Activated B cell treated with CpG ODN at 0.5 μM for 24 hours (primary cell): ENCODE data around the gene ZFR2. TPM values are rescaled to one million over a fixed set of nuclear protein-coding genes. Genes with fewer than 3 reads are reported as not detected.

Experiments used
- ATAC-seq: fragments of 200-7000 bp; cut with Tn5 transposase; one replicate; pipeline ENCODE4 v1.10.0; 2021; ENCODE audit warnings: low read depth, mild to moderate bottlenecking, moderate library complexity
- CTCF ChIA-PET: fragments of 350-600 bp; sonication (Branson Sonifier 250); formaldehyde crosslinking; loops from one replicate; lab custom pipeline; 2021; ENCODE audit warnings: antibody characterized with exemption; lab: Charles Lee
- POLR2A ChIA-PET: fragments of 350-600 bp; sonication (Branson Sonifier 250); formaldehyde crosslinking; loops from one replicate; lab custom pipeline; 2021; ENCODE audit warnings: antibody characterized with exemption; lab: Charles Lee
- DNase-seq: peaks from one replicate; pipeline ENCODE4 v3.0.0; 2022
- H3K27ac Mint-ChIP-seq: one replicate; pipeline ENCODE4 v1.8.0; 2020; ENCODE audit warnings: mixed read lengths
- H3K27me3 Mint-ChIP-seq: one replicate; pipeline ENCODE4 v1.8.0; 2021; ENCODE audit warnings: mixed read lengths
- H3K36me3 Mint-ChIP-seq: one replicate; pipeline ENCODE4 v1.8.0; 2021; ENCODE audit warnings: low read depth, mixed read lengths
- H3K4me1 Mint-ChIP-seq: one replicate; pipeline ENCODE4 v1.8.0; 2021; ENCODE audit warnings: mixed read lengths
- H3K4me3 Mint-ChIP-seq: one replicate; pipeline ENCODE4 v1.8.0; 2020; ENCODE audit warnings: mild to moderate bottlenecking, mixed read lengths
- H3K9me3 Mint-ChIP-seq: one replicate; pipeline ENCODE4 v1.8.0; 2020; ENCODE audit warnings: mixed read lengths
- intact Hi-C: fragments of 100-400 bp; cut with micrococcal nuclease; formaldehyde crosslinking; loops from one replicate; pipeline ENCODE4 v1.15.1; 2024
- total RNA-seq: library from RNA; stranded (reverse); gene quantifications from 2 replicates; pipeline ENCODE4 v1.2.3, GENCODE V29; 2022
- TF ChIP-seq, protein P1 (sequence below): fragments of 200-600 bp; IDR thresholded peaks from one replicate; pipeline ENCODE4 v1.8.0; 2022; ENCODE audit warnings: antibody characterized with exemption, mild to moderate bottlenecking

The ZFR2 gene
- total RNA-seq, 1 donor from 2014 or later, result 0.31 TPM

DNA sequence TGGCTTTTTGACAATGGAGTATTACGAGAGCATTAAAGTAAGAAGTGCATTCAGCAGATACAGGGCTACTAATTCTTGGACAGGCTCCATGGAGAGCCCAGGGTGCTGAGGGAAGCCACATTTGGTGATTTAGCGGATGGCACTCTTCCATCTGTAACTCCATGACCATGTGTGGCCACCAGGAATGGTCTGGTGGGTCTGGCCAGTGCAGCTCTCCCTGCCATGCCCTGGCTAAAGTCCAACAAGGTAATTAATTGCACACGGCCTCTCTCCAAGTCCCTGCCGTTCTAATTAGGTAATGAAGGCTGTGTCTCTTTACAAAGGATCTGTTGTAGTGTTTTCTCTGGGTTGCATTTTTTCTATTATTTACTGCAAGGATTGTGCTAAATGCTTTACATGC, 4.3 kb upstream of the ZFR2 start:
- Mint-ChIP-seq H3K9me3 (no peaks in the 10 kb centered on the region), H3K27me3 (peaks cover 19% of the 10 kb centered on the region), H3K36me3 (no peaks in the 10 kb centered on the region), H3K4me1 (peaks cover 7% of the 10 kb centered on the region), H3K4me3 (no peak overlapping the region), H3K27ac (no peak overlapping the region)
- ChIA-PET CTCF (no interaction called here), POLR2A (no interaction called here)
- DNase-seq (no peak), ATAC-seq (no peak)
- TF ChIP-seq, protein P1, sequence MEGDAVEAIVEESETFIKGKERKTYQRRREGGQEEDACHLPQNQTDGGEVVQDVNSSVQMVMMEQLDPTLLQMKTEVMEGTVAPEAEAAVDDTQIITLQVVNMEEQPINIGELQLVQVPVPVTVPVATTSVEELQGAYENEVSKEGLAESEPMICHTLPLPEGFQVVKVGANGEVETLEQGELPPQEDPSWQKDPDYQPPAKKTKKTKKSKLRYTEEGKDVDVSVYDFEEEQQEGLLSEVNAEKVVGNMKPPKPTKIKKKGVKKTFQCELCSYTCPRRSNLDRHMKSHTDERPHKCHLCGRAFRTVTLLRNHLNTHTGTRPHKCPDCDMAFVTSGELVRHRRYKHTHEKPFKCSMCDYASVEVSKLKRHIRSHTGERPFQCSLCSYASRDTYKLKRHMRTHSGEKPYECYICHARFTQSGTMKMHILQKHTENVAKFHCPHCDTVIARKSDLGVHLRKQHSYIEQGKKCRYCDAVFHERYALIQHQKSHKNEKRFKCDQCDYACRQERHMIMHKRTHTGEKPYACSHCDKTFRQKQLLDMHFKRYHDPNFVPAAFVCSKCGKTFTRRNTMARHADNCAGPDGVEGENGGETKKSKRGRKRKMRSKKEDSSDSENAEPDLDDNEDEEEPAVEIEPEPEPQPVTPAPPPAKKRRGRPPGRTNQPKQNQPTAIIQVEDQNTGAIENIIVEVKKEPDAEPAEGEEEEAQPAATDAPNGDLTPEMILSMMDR, result no peak
- intact Hi-C loops, result no loop called here

DNA sequence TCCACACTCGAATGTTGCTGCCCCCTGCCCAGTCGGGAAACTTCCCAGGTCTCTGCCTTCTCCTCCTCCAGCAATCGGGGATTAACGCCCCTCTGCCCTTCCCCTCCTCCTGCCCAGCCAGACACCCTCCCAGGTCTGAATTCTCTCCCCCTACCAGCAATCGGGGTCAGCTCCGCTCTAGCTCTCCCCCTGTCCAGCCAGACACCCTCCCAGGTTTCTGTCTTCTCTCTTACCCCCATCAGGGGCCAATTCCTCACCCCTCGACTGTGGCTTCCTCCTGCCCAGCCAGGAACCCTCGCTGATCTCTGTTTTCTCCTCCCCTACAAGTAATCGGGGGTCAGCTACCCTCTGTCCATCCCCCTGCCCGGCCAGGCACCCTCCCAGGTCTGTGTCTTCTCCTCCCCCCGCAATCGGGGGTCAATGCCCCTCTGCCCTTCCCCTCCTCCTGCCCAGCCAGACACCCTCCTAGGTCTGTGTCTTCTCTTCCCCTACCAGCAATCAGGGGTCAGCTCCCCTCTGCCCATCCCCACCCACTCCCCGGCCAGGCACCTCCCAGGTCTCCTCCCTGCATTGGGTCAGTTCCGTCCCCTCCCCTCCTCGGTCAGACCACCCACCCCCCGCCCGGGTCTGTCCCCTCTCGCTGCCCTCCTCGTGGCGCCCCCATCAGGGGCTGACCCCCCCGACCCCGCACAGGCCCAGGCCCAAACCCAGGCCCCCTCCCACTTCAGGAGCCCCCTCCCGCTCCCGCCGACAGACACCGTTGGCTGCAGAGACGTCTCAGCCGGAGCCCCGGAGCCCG, 668 bp downstream of the ZFR2 start:
- Mint-ChIP-seq H3K27me3 (peaks cover 38% of the 10 kb centered on the region), H3K27ac (no peak overlapping the region), H3K9me3 (no peaks in the 10 kb centered on the region), H3K4me1 (peaks cover 7% of the 10 kb centered on the region), H3K36me3 (no peaks in the 10 kb centered on the region), H3K4me3 (no peak overlapping the region)
- ChIA-PET POLR2A (no interaction called here), CTCF (no interaction called here)
- DNase-seq (no peak), ATAC-seq (no peak)
- intact Hi-C loops, result no loop called here
- TF ChIP-seq, protein P1, result no peak

DNA sequence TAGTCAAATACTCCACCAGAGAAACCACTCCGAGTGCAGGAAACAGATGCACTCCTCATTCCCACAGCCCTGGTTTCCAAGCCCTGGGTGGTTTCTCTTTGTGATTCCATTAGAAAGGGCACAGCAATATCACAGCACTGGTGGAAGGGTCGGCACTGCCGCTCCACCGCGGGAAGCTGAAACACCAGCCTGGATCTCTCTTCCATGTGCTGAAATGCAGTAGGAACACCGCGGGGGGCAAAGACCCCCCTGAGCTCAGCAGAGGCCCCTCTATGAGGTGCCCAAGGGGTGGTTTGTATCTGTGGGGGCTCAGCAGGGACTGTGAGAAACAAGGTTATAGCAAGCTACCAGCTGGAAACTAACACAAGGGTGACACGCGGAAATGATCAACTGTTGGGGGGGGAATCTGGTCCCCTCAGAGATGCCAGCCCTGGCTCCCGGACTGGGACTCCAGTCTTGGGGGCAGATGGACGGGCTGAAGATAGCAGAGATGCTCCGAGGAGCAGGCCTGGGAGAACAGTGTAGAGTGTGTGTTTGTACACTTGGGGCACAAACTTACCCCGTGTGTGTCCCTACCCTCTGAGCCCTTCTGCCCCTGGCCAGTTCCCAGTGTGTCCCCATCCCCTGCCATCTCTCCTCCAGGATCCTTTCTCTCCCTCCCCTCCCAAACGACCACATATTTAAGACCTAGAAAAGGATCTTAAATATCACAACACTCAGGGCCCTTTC, 1.8 kb downstream of the ZFR2 start:
- POLR2A ChIA-PET, result interaction anchor here (0.6 kb wide), 1 partner anchor 64 kb away, joined by 4 read pairs; no protein-coding TSS in a partner anchor

DNA sequence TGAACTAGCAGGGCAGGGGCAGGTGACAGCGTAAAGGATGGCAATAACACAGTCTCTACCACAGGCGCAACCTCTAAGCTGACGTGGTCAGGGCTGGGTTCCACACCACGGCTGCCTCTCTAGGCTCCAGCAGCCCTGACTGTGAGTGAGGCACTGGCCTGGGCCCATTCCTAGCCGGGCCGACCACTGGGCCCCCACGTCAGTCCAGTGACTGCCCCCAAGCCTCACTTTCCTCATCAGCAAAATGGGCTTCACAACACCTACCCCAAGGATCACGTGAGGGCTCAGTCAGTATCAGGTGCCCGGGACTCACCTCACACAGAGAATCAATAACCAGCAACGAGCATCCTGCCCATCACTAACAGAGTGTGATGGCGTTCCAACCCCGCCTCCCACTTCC, 5.2 kb downstream of the ZFR2 start:
- intact Hi-C loops, result no loop called here
- DNase-seq (no peak), ATAC-seq (no peak)
- H3K36me3 Mint-ChIP-seq, result no peaks in the 10 kb centered on the region
- no peak overlapping the region for H3K27ac Mint-ChIP-seq
- peaks cover 21% of the 10 kb centered on the region for H3K27me3 Mint-ChIP-seq
- no peak overlapping the region for H3K4me3 Mint-ChIP-seq
- ChIA-PET CTCF (no interaction called here), POLR2A (no interaction called here)
- no peaks in the 10 kb centered on the region for H3K4me1 Mint-ChIP-seq
- TF ChIP-seq, protein P1, result no peak
- no peaks in the 10 kb centered on the region for H3K9me3 Mint-ChIP-seq

More for the DNA sequence above, 1.8 kb downstream of the ZFR2 start:
- CTCF ChIA-PET, result interaction anchor here (1.1 kb wide), 1 partner anchor 18 kb away, joined by 3 read pairs; no protein-coding TSS in a partner anchor
- Mint-ChIP-seq H3K27me3 (peaks cover 38% of the 10 kb centered on the region), H3K4me1 (peaks cover 7% of the 10 kb centered on the region), H3K36me3 (no peaks in the 10 kb centered on the region), H3K27ac (no peak overlapping the region), H3K4me3 (no peak overlapping the region), H3K9me3 (no peaks in the 10 kb centered on the region)
- ATAC-seq (no peak), DNase-seq (no peak)
- intact Hi-C loops, result no loop called here
- TF ChIP-seq, protein P1, result no peak
